ENCODE data around the gene SMARCA1.

SMARCA1 gene

DNA sequence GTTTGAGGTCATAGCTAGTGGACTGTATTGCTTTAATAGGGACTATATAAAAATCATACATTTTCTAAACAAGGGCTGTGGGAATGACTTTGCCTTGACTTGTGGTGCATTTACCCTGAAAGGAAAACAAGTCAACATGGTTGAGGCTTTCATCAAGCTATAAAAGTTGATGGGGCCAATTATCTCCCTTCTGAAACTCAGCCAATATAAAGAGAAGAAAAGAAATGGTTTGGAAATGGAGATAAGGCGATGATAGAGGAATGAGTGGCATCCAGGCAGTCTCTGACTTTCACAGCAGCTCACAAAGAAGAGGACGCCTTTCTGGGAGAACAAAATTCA is 118.7 kb downstream of the SMARCA1 start:
- ATAC-seq (replicated peaks; ENCODE audit: extremely low read depth, poor library complexity, severe bottlenecking) = no peak
- H3K36me3 Mint-ChIP-seq (ENCODE audit: insufficient read depth) = no peaks in the 10 kb centered on the region
- no peak for DNase-seq (ENCODE audit: low spot score in 2 of 2)
- H3K9me3 Mint-ChIP-seq = no peaks in the 10 kb centered on the region
- H3K4me1 Mint-ChIP-seq = no peaks in the 10 kb centered on the region
- H3K4me3 Mint-ChIP-seq = no peak overlapping the region
- H3K27me3 Mint-ChIP-seq = no peaks in the 10 kb centered on the region
- H3K27ac Mint-ChIP-seq (ENCODE audit: low read depth) = no peak overlapping the region

- Mint-ChIP-seq H3K4me1 (no peaks in the 10 kb centered on the region), H3K27me3 (no peaks in the 10 kb centered on the region), H3K4me3 (no peak overlapping the region), H3K27ac (ENCODE audit: low read depth) (no peak overlapping the region), H3K36me3 (ENCODE audit: insufficient read depth) (no peaks in the 10 kb centered on the region), H3K9me3 (peaks cover 4% of the 10 kb centered on the region)
- DNase-seq (ENCODE audit: low spot score in 2 of 2) (no peak), ATAC-seq (replicated peaks; ENCODE audit: extremely low read depth, poor library complexity, severe bottlenecking) (no peak)
These were observed 119.2 kb downstream of the SMARCA1 start for GRCh38 chrX:129403974-129404669.

Measured in central memory CD8-positive, alpha-beta T cell (primary cell).